Sigmoid colon (tissue), 4 donors: ENCODE results near the gene LRRC1.

Experiments used
- POLR2A ChIP-seq, 2 donors: fragments of 450-650 bp; IDR thresholded peaks; one replicate each; pipeline ENCODE4 v1.6.1; 2016; ENCODE audit warnings: antibody characterized with exemption in 2 of 2, mild to moderate bottlenecking in 2 of 2, moderate library complexity in 2 of 2
- POLR2AphosphoS5 ChIP-seq, 4 donors: sonication (generic); formaldehyde crosslinking; IDR thresholded peaks; one replicate each; pipeline ENCODE4 v1.6.1; 2017; ENCODE audit warnings: antibody characterized with exemption in 4 of 4
- TF ChIP-seq, protein P1 (sequence below), 4 experiments: fragments of 450-650 bp in 3 of 4; fragments of 200-600 bp in 1 of 4; IDR thresholded peaks; one replicate each; pipeline ENCODE4 v1.5.1; 2016 to 2019; ENCODE audit warnings: antibody characterized with exemption in 4 of 4, mild to moderate bottlenecking in 3 of 4, moderate library complexity in 2 of 4

DNA sequence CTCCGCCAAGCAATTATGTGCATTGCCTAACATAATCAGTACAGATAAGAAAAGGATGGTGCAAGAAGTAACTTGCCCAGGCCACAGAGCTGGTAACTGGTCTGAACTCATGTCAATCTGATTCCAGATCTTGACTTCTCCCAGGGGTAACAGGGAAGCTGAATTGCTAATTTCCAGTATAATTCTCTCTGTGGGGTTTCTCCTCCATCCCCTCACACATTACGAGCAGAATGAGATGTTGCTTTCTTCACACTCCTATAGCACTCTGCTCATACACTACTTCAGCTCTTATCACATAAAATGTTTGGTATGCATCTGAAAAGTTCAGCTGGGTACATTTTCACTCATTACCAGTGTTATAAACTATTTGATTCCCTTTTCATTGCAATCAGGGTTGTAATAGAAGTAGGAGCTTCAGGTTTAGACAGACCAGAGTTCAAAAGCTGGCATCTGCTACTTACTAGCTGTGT lies 24.0 kb upstream of the LRRC1 start:
- TF ChIP-seq, protein P1, sequence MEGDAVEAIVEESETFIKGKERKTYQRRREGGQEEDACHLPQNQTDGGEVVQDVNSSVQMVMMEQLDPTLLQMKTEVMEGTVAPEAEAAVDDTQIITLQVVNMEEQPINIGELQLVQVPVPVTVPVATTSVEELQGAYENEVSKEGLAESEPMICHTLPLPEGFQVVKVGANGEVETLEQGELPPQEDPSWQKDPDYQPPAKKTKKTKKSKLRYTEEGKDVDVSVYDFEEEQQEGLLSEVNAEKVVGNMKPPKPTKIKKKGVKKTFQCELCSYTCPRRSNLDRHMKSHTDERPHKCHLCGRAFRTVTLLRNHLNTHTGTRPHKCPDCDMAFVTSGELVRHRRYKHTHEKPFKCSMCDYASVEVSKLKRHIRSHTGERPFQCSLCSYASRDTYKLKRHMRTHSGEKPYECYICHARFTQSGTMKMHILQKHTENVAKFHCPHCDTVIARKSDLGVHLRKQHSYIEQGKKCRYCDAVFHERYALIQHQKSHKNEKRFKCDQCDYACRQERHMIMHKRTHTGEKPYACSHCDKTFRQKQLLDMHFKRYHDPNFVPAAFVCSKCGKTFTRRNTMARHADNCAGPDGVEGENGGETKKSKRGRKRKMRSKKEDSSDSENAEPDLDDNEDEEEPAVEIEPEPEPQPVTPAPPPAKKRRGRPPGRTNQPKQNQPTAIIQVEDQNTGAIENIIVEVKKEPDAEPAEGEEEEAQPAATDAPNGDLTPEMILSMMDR (IDR thresholded peaks at IDR 0.05): no peak
- no peak for TF ChIP-seq POLR2A (IDR thresholded peaks at IDR 0.05)
- TF ChIP-seq POLR2AphosphoS5 (IDR thresholded peaks at IDR 0.05): no peak
